HG03442 (cell line): ENCODE results near the gene ZNF213.
"Not testable (repeated sequence)": the region's sequence is repeated elsewhere in the genome, so short reads cannot be mapped to it uniquely, and the experiment has no call there.

Experiments used
- ATAC-seq: cut with Tn5 transposase; IDR thresholded peaks from one replicate; pipeline ENCODE4 v1.9.1; 2021; ENCODE audit warnings: mild to moderate bottlenecking, moderate library complexity; ENCODE audit not compliant: unreplicated experiment

ZNF213 gene

DNA sequence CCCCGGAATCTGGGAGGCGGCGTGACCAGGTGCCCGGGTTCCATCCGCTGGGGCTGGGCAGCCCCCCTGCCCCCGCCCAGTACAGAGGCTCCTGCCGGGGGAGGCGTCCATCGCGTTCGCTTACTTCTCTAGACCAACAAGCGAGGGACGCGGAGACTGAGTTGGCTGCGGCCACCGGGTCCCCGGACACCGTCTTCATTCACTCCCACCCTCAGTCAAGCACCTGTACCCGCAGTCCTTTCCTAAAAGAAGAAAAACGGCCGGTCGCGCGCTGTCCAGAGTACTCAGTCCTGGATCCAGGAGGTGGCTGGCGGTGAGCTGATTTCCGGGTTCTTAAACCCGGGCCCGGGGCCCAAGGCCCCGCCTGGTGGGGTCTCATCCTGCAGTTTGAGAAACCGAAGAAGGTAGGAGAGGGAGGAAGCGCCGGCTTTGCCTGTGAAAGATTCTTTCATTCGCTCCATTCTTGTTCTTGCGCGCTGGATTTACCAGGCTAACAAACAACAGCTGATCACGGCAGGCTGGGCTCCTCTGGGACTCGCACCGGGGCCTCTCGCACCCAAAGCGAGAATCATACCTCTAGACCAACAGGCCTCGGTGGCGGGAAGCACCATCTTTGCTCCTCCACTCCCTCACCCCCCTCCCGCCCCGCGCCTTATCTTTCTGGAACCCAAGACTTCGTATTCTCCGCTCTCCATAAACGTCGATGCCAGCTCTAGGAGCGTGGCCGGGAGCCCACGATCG is 35.8 kb downstream of the ZNF213 start:
- ATAC-seq = no peak

DNA sequence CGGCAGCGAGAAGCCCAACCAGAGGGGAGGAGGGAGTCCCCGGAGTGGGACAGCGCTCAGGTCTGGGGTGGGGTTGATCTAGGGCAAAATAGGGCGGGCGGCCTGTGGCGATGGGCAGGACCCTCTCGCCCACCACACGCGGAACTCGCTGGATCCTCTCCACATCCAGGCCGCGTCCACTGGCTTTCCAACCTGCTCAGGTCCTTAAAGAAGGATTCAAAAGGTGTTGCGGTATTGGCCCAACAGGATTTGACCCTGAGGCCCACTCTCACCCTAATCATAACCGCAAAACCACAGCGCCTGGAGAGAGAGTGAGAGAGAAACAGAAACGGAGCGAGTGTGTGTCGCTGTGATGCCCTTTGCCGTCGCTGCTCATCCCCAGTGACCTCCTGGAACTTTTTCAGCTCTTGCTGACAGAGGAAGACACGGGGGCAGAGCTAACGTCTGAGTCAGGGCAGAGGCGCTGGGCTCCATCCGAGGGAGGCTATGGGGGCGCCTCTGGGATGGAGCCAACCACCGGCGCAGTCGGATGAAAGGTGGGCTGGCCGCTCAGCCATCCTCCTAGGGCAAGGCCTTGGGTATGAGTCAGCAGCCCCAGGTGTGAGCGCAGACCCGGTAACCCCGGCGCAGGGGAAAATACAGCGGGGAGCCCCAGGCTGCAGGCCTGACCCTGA is 36.5 kb downstream of the ZNF213 start:
- ATAC-seq = no peak

DNA sequence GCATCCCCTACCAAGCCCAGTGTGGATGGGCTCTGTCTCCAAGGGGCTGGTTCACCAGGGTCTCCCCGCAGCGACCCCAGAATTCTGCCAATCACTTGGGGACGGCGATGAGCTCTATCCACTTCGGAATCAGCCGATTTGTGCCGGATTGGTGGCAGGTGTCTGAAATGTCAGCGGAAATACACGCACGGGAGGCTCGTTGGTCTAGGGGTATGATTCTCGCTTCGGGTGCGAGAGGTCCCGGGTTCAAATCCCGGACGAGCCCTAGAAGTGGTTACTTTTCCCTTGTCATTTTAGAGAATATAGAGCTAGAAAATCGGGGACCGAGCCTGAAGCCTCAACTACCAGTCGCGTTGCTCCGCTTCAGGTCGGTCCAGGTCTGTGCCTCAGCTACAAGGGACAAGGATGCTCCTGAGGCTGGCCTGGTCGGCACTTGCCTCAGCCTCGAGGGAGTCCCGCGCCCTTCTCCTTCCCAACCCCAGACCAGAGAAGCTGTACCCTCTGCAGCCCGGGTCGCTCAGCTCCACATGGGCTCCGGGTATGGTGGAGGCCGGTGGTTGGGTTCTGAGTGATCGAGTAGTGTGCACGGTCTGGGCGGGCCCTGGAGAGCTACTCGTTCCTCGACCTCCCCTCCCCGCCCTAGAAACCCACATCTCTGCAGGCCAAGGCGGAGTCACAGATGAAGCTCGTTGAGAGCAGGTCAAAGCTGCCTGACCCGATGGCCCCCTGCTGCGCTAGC is 37.2 kb downstream of the ZNF213 start:
- no peak for ATAC-seq

DNA sequence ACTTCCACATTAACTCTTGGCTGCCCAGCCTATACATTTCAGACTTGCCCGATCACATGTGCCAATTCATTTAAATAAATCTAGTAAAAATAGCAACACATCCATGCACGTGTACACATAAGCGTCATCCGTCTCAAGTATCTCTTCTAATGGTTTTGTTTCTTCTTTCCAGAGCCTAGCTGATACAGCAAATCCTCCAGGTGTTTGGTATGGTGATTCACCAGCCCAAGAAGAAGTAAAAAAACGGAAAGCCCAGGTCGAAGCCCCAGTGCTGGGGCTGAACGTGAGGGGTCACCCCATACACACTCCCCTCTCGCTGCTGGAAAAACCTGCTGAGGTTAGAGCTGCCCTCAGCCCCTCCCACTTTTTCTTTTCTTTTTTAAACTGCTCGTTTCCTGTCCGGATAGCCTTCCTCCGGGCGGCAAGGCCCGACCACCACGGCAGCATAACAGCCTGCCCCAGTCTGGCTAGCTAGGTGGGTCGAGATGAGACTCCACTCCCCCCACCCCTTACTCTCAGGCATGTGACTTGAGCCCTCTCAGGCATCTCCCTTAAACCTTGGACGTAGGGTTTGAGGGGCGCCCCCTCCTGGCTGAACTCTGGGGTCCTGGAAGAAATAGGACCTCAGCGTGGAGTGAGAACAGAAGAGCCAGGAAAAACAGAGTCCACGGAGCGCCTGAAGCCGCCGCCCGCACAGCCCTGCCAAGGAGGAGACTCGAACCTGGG is 39.2 kb downstream of the ZNF213 start:
- ATAC-seq = no peak

DNA sequence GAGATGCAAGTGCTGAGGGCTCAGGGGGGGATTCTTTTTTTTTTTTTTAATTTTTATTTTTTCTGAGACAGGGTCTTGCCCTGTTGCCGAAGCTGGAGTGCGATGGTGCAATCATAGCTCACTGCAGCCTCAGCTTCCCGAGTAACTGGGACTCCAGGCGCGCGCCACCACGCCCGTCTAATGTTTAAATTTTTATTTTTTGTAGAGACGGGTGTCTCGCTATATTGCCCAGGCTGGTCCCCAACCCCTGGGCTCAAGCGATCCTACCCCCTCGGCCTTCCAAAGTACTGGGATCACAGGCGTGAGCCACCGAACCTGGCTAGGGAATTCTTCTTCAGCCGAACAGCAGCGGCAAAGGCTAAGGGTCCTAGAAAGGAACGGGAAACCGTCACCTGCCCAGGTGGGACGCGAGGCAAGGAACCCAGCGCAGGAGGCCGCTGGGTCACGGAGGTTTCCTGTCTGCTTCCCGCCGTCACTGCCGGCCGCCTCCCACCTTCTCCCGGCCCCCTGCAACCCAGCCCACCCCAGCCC is 39.9 kb downstream of the ZNF213 start:
- ATAC-seq = no peak

DNA sequence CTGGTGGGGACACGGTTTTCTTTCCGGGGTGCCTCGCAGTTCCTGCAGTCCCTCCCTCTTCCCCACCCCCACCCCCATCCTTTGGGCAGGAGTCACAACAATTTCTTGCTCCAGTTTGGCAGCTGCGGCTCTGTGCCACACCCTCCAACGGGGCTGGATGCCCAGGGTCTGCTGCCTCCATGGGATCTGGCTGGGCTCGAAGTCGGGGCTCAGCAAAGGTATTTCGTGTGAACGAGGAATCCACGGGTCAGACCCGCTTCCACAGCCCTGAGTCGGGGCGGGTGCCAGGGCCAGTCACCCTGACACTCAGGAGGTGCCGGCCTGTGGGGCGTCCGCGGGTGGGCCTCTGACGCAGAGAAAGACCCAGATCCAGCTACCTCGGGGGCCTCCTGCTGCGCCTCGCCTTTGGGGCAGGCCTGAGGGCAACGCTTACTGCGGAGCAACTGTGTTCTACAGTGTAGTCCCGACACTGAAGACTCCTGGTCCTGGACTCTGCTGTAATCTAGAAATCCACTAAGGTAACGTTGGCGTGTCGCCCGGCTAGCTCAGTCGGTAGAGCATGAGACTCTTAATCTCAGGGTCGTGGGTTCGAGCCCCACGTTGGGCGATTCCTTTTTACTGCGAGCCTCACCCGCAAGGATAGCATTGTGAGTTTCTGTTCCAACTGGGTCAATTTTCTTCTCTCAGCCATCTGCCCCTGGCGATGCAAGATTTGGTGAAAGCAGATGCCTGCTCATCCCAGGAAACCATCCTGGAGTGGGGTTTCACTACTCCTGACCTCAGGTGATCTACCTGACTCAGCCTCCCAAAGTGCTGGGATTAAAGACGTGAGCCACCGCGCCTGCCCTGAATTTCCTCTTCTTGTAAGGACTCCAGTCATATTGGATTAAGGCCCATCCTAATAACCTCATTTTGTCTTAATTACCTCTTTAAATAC is 40.6 kb downstream of the ZNF213 start:
- no peak for ATAC-seq

DNA sequence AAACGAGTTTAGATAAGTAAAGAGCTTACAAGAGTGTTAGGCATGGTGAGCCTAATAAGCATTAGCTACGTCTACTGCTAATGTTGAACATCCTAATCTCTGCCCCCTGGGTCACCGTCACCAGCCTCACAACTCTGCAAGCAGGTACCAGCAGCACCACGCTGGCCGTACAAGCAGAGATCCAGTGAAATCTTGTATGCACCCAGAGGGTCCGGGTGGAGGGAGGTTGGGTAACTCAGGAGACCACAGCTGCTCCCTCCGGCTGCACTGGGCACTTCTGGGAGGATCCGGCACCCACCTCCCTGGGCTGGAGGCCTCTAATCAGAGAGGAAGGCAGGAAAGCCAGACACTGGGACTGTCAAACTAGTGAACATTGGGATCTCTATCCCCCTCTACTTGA is 44.8 kb downstream of the ZNF213 start:
- ATAC-seq = no peak

DNA sequence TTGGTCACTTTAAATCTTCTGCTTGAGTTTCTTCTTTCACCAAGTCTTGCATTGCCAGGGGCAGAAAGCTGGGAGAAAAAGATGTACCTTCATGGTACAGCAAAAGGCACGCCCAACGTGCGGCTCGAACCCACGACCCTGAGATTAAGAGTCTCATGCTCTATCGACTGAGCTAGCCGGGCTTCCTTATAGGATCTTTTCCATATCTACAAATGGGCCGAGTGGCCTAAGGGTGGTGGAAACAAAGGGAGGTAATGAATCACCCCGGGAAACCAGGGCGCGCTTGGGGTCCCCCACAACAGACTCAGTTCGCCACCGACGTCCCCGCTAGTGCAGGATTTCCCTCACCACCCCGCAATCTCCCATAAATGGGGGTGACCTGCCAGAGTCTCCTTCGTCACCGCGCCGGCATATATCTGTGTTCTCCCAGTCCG is 45.6 kb downstream of the ZNF213 start:
- no peak for ATAC-seq

DNA sequence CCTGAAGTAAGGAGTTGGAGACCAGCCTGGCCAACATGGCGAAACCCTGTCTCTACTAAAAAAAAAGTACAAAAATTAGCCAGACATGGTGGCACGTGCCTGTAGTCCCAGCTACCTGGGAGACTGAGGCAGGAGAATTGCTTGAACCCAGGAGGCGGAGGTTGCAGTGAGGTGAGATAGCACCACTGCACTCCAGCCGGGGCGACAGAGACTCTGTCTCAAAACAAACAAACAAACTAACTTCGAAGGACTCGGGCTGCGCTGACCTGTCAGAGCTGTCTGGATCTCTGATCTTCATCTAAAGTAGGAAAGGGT is 47.4 kb downstream of the ZNF213 start:
- ATAC-seq = not testable (repeated sequence)

DNA sequence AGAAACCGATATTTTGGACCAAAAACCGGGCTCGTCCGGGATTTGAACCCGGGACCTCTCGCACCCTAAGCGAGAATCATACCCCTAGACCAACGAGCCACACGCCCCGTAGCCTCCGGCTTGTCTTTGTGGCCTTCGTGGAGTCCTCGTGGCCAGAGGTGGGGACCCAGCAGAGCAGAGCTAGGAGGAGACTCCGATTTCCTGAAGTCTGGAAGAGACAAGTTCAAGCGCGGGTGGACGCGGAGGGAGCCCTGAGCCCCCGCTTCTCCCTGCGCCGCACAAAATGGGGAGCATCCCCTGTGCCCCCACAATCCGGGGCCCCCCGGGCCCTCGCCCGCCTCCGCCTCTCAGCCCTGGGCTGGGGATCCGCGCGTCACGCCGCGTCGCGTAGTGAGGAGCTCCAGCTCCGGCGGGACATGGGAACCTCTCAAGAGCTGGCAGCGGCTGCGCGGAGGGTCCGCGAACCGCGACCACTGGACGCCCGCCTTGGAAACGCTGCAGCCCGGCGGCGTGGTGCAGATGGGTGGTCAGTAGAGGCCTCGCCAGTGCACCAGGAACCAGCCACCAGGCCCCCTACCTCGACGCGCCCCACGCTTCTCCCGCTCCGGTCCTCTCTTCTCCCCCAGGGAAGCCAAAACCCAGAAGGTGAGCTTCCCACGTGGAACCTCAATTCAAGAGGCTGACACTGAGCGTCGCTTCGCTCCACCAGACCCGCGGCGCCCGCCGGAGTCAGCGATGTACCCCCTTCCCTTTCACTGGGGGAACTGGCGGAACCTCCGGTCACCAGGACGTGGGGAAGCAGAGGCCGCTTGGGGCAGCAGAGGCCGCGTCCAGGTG is 48.0 kb downstream of the ZNF213 start:
- no peak for ATAC-seq

DNA sequence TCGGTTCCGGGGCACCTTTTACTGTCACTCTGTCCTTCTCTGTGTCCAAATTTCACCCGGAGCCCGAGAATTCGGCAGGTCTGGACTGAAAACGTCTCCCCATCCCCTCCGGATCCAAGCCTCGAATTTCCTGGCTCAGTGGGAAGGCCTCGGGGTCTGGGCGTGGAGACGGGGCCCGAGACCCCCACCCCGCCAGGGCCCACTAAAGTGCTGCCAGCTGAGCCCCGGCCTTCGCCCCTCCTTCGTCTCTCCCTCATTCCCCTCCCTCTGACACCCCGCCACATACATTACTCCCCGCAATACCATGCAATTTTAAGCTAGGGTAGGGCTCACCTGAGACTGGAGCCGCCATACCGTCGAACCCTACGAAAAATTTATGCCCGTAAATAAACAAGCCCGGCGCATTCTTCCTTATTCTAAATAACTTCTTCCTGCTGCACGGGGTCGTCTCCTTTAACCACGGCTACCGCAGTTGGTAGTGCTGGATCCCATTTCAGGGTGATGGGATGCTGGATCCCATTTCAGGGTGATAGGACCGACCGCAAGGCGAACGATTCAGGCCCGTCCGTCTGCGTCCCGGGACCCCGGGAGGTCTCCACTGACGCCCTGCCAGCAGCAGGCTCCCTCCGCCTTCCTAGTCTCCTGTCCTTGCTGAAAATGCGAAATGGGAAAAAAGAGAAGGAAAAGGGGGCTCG is 48.8 kb downstream of the ZNF213 start:
- ATAC-seq = no peak

DNA sequence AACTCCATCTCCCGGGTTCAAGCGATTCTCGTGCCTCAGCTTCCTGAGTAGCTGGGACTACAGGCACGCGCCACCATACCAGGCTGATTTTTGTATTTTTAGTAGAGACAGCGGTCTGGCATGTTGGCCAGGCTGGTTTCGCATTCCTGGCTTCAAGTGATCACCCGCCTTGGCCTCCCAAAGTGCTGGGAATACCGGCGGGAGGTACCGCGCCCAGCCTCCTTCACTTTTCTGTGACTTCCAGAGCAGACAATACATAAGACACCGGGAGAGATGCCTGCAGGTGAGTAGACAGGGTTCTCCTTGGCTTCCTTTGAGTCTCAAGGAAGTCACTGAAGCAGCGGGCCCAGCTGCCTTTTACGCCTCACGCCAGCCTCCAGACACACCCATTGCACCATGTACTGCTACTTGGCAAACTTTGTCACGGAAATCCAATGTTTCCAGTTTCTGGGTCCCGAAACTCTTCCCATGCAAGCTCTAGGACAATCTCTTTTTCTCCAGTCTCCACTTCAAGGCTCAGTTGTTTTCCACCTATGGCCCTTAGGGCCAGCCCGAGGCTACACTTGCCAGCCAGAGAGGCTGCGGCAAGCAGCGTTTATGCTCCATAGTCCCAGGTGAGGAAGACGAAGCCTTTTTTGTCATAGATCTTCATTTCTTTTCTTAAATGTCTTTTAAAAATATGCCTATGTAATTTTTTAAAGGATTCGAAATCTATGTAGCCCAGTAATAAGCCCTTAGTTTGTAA is 52.3 kb downstream of the ZNF213 start:
- no peak for ATAC-seq

DNA sequence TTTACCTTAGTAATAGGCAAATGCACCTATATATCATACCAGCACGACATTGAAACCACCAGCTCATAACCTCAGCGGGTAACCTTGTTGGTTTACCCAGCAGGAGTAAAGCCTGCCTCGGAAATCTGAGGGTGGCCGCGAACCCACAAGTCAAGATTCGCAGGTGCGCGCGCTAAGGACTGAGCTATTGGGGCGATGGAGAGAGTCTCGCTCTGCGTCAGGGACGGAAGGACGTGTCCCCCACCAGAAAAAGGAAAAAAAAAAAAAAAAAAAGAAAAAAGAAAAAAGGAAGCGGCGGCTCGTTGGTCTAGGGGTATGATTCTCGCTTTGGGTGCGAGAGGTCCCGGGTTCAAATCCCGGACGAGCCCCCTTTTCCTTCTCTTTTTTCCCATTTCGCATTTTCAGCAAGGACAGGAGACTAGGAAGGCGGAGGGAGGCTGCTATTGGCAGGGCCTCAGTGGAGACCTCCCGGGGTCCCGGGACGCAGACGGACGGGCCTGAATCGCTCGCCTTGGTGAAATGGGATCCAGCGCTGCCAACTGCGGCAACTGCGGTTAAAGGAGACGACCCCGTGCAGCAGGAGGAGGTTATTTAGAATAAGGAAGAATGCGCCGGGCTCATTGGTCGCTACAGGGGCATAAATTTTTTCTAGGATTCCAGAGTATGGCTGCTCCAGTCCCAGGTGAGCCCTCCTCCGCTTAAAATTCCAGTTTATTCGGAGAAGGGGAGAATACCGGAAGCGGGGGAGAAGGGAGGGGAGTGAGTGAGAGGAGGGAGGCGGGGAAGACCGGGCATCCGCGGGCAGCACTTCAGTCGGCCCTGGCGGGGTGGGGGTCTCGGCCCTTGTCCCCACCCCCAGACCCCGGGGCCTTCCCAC is 53.2 kb downstream of the ZNF213 start, which contains the start of gene OR1F1:
Gene OR1F1, plus strand, starts transcription at position 407 of the 877 bp plus-strand sequence.
- no peak for ATAC-seq

DNA sequence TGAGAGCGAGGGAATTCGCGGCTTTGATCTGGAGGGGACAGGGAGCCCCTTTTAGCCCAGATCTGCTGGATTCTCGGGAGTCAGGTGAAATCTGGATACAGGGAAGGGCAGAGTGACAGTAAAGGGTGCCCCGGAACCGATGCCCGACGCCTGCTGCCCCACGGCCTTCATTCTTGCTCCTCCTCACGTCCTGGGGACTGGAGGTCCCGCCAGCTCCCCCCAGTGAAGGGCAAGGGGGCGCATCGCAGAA is 53.8 kb downstream of the ZNF213 start:
- ATAC-seq = no peak

DNA sequence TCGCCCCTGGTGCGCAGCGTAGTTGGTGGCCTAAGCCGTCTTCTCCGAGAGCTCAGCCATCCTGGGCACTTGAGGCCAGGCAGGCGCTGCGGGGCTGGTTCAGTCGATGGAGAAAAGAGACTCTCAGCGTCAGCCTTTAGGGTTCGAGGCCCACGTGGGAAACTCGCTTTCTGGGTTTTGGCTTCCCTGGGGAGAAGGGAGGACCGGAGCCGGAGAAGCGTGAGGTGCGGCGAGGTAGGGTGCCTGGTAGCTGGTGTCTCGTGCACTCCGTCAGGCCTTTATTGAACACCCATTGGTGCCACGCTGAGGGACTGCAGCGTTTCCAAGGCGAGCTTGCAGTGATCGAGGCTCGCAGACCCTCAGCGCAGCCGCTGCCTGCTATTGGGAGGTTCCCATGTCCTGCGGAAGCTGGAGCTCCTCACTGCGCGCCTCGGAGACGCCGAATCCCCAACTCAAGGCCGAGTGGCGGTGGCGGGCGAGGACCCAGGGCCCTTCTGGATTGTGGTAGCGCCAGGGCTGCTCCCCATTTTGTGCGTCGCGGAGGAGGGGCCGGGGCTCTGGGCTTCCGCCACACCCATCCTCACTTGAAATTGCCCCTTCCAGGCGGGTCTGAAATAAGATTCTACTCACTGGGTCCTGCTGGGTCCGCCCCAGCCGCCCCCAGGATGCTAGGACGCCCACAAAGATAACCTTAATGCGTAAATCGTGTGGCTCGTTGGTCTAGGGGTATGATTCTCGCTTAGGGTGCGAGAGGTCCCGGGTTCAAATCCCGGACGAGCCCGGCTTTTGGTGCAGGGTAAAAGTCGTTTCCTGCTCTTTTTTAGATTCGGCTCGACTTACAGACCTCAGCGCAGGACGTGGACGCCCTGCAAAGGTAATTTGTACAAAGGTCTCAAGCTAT is 54.3 kb downstream of the ZNF213 start:
- ATAC-seq = no peak

DNA sequence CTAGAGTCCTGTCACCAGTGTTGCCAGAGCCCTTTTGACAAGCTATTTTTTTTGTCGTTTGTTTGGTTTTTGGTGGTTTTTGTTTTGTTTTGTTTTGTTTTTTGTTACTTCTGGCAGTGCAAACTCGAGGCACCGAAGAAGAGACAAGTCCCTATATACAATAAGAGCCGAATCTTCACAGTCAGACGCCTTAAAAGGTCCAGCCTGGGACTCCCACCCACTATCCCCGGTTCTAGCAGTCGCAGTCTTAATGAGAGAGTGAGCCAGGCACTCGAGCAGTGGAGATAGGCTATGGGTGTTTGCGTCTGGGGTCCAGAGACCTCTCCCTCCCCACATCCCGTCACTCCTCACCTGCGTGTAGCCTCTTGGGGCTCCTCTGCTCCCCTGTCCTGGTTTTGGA is 55.0 kb downstream of the ZNF213 start:
- no peak for ATAC-seq
